Measurements from ENCODE around the gene NXNL1. TPM values are rescaled to one million over a fixed set of nuclear protein-coding genes. Genes with fewer than 3 reads are reported as not detected.

Gene NXNL1
- total and polyA plus RNA-seq, 2 of the 8 experiments (the other 6 are each of a cell fraction or from before 2014, with no cell fraction given) = not detected

- peak overlapping the region; percentile 50; the same call in 1 of the 2 replicates for H2BK12ac ChIP-seq (ENCODE audit: low read depth, low read length)
These were observed 26.0 kb upstream of the NXNL1 start for GRCh38 chr19:17486545-17487240.

More at GRCh38 chr19:17486545-17487240, 26.0 kb upstream of the NXNL1 start:
- Histone ChIP-seq H4K5ac (ENCODE audit: insufficient read length, low read depth, low read length) (no peak overlapping the region), H3K27me3 (replicated peaks in 1 of 4; ENCODE audit: control insufficient read depth in 3 of 4, extremely low read depth in 1 of 4, insufficient read depth in 3 of 4, low read length in 3 of 4) (no peaks in the 10 kb centered on the region), H4K8ac (ENCODE audit: extremely low read depth, insufficient read depth, low read length) (no peak overlapping the region), H3K4me1 (replicated peaks in 1 of 4; ENCODE audit: control insufficient read depth in 3 of 4, insufficient read depth in 4 of 4, low read length in 3 of 4) (peaks cover 0 to 19% (median 15%) of the 10 kb centered on the region in 4 experiments; a peak in 6 of 7 replicates), H2BK20ac (ENCODE audit: low read length) (no peak overlapping the region), H3K9ac (replicated peaks in 1 of 4; ENCODE audit: extremely low read depth in 1 of 4, low read depth in 3 of 4, low read length in 3 of 4) (no peak overlapping the region), H3K79me2 (ENCODE audit: control insufficient read depth in 1 of 2, insufficient read depth in 2 of 2, low read length in 2 of 2) (no peaks in the 10 kb centered on the region), H2BK5ac (ENCODE audit: low read depth, low read length) (no peak overlapping the region), H3K56ac (replicated peaks; ENCODE audit: insufficient read length, low read depth, low read length) (no peak overlapping the region), H3K23me2 (ENCODE audit: low read depth, low read length) (peaks cover 6% of the 10 kb centered on the region), H2AFZ (ENCODE audit: low read length) (no peak overlapping the region), H3K27ac (ENCODE audit: low read depth, low read length) (no peak overlapping the region), H3K4ac (replicated peaks; ENCODE audit: insufficient read length, low read depth, low read length) (no peak overlapping the region), H3K14ac (ENCODE audit: insufficient read length) (no peak overlapping the region), H3K79me1 (ENCODE audit: low read depth, low read length) (no peaks in the 10 kb centered on the region; the same call in 1 of the 2 replicates), H4K91ac (replicated peaks; ENCODE audit: insufficient read length, low read length) (peak overlapping the region; percentile 3), H2BK15ac (ENCODE audit: low read length) (no peak overlapping the region), H3K18ac (ENCODE audit: extremely low read depth, low read length) (no peak overlapping the region), H3K36me3 (ENCODE audit: control insufficient read depth in 2 of 4, insufficient read depth in 4 of 4, low read length in 3 of 4) (no peaks in the 10 kb centered on the region), H3K4me2 (ENCODE audit: insufficient read depth in 1 of 2, low read depth in 2 of 2, low read length in 2 of 2) (no peak overlapping the region; a peak in 1 of 4 replicates), H3K23ac (ENCODE audit: insufficient read length) (no peak overlapping the region), H3K9me3 (ENCODE audit: insufficient read depth in 2 of 2, low read depth in 1 of 2, low read length in 1 of 2) (no peaks in the 10 kb centered on the region), H3K4me3 (ENCODE audit: extremely low read depth in 1 of 4, insufficient read depth in 2 of 4, low read depth in 3 of 4, low read length in 4 of 4) (no peak overlapping the region), H2BK120ac (replicated peaks; ENCODE audit: low read depth, low read length) (no peak overlapping the region), H2AK5ac (ENCODE audit: low read depth, low read length) (peak overlapping the region; percentile 75; the same call in 1 of the 2 replicates), H4K20me1 (replicated peaks in 1 of 2; ENCODE audit: control insufficient read depth in 1 of 2, insufficient read depth in 2 of 2, low read length in 2 of 2) (no peaks in the 10 kb centered on the region)
- no peak for FAIRE-seq
- WGBS, 2 experiments (ENCODE audit: extremely low coverage in 1 of 2, insufficient coverage in 1 of 2, insufficient read length in 1 of 2, insufficient replicate concordance in 2 of 2, low coverage in 1 of 2, low lambda C conversion rate in 2 of 2, missing lambda C conversion rate in 1 of 2) = 93% methylated on average over 39 of the region's 58 CpGs; no CpG with 5 or more reads in 1 of the 2 experiments
- CTCF ChIA-PET (ENCODE audit: partially characterized antibody) = interaction anchor here (0.6 to 1.6 kb wide), 6 partner anchors 9 to 18 kb away, joined by 3 to 6 read pairs (median 3); no protein-coding TSS in a partner anchor
- POLR2A ChIA-PET (ENCODE audit: partially characterized antibody) = interaction anchor here (0.8 to 1.9 kb wide), 5 partner anchors 9 to 26 kb away, joined by 3 to 11 read pairs (median 4); partner anchors contain the start of gene SLC27A1
- TF ChIP-seq ASH2L (IDR thresholded peaks at IDR 0.05; ENCODE audit: low read length) = no peak
- TF ChIP-seq YY1 (IDR thresholded peaks at IDR 0.05; ENCODE audit: low read depth, low read length) = no peak
- TF ChIP-seq TBP (IDR thresholded peaks at IDR 0.05; ENCODE audit: low read depth, low read length) = no peak
- TF ChIP-seq USF2 (IDR thresholded peaks at IDR 0.05; ENCODE audit: low read length) = no peak
- TF ChIP-seq POLR2A (IDR thresholded peaks at IDR 0.05; ENCODE audit: control extremely low read depth in 1 of 2, low read depth in 2 of 2, low read length in 2 of 2) = no peak
- no peak for TF ChIP-seq TEAD4 (IDR thresholded peaks at IDR 0.05; ENCODE audit: low read depth, low read length)
- TF ChIP-seq FOSL1 (IDR thresholded peaks at IDR 0.05; ENCODE audit: insufficient read depth, low read depth, low read length) = no peak
- TF ChIP-seq SIX5 (IDR thresholded peaks at IDR 0.05; ENCODE audit: low read depth, low read length) = no peak
- no peak for TF ChIP-seq ATF2 (IDR thresholded peaks at IDR 0.05; ENCODE audit: low read length)
- TF ChIP-seq SP4 (IDR thresholded peaks at IDR 0.05; ENCODE audit: low read length) = no peak
- no peak for TF ChIP-seq JUND (IDR thresholded peaks at IDR 0.05; ENCODE audit: low read length)
- DNase-seq (ENCODE audit: low read depth in 1 of 2, low spot score in 2 of 2) = no peak

All from H1 (cell line).